Liver (tissue), 3 donors: ENCODE data around the gene FANCG.

Experiments used
- HNF4G ChIP-seq: IDR thresholded peaks from 2 replicates; pipeline ENCODE4 v1.6.1; 2016; ENCODE audit warnings: antibody characterized with exemption
- JUND ChIP-seq, 2 donors: IDR thresholded peaks; 2 replicates each; pipeline ENCODE4 v1.6.1; 2016; ENCODE audit warnings: antibody characterized with exemption in 2 of 2
- RAD21 ChIP-seq, 2 donors: IDR thresholded peaks; 2 replicates each; pipeline ENCODE4 v1.6.1; 2016; ENCODE audit warnings: antibody characterized with exemption in 2 of 2, mild to moderate bottlenecking in 2 of 2
- TF ChIP-seq, protein P1 (sequence below): fragments of 150-350 bp; IDR thresholded peaks from 2 replicates; pipeline ENCODE4 v1.5.1; 2017; ENCODE audit warnings: improper control_type of control experiment, low read depth, low read length; ENCODE audit not compliant: missing input control
- TF ChIP-seq, protein P2 (sequence below): IDR thresholded peaks from 2 replicates; pipeline ENCODE4 v1.6.1; 2016; ENCODE audit warnings: antibody characterized with exemption
- donor health status: healthy.
- donor health status: healthy.

DNA sequence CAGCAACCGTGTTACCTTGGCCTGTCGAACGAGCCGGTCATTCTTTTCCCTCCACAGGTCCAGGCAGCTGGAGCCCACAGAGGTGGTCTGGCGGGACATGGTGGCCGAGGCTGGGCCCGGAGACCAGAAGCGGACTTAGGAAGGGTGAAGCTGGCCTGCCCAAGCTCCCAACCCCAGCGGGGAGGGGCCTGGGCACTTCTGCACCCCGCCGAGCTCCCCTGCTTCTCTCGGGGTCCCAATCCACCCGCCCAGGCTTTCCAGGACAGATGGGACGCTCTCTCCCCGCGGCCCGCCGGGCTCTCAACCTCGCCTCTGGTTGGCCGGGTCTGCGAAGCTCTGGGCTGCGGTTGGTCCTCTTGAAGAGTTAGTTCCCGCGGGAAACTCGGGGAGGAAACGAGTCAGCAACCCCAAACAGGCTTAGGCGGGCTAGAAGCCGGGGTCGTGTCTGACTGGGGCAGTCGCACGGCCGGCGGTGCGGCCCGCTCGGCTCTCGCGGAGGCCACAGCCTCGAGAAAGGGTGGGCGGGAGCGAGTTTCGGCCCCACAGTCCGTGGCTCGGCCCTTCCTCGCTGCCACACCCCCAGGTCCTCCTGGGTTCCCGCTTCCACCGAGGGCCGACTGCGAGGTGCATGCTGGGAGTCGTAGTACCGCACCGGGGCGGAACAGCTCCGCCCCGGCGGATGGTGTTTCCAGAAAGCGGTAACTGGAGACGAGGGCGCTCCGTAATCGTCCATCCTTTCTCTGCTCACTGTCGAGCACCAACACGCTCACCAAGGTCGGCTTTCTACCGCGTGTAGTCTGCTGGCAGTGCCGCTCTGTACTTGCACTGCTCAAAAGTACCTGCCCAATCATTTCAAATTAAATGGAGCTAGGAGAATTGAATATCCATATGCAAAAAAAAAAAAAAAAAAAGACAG is at the start of gene FANCG:
- TF ChIP-seq JUND (IDR thresholded peaks at IDR 0.05): no peak
- TF ChIP-seq, protein P1, sequence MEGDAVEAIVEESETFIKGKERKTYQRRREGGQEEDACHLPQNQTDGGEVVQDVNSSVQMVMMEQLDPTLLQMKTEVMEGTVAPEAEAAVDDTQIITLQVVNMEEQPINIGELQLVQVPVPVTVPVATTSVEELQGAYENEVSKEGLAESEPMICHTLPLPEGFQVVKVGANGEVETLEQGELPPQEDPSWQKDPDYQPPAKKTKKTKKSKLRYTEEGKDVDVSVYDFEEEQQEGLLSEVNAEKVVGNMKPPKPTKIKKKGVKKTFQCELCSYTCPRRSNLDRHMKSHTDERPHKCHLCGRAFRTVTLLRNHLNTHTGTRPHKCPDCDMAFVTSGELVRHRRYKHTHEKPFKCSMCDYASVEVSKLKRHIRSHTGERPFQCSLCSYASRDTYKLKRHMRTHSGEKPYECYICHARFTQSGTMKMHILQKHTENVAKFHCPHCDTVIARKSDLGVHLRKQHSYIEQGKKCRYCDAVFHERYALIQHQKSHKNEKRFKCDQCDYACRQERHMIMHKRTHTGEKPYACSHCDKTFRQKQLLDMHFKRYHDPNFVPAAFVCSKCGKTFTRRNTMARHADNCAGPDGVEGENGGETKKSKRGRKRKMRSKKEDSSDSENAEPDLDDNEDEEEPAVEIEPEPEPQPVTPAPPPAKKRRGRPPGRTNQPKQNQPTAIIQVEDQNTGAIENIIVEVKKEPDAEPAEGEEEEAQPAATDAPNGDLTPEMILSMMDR: no peak
- no peak for TF ChIP-seq RAD21 (IDR thresholded peaks at IDR 0.05)
- TF ChIP-seq, protein P2, sequence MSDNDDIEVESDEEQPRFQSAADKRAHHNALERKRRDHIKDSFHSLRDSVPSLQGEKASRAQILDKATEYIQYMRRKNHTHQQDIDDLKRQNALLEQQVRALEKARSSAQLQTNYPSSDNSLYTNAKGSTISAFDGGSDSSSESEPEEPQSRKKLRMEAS: peak; percentile 80
- no peak for TF ChIP-seq HNF4G
